ENCODE results near the gene CHST13.

The CHST13 gene

GRCh38 chr3:126511291-126511690, 12.7 kb upstream of the CHST13 start:
- no peak for DNase-seq

DNA sequence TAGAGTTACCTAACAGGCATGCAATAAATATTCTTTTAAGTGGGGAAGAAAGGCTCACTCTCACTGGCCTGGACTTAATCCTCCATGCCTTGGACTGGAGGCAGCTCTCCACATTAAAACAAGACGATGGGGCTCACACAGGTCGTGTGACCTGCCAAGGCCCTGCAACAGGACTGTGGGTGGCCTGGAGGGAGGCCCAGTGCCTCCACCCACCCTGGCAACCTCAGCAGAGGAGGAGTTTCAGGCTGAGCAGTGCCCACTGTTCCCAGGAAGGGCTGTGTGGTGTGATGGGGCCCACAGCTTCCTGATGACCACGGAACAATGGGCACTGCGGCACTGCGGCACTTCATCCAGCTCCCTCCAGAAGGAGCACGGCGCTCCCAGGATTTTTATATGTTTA, 11.9 kb upstream of the CHST13 start:
- DNase-seq: no peak

- no peak for DNase-seq
Measured at GRCh38 chr3:126512916-126513650, 10.9 kb upstream of the CHST13 start.

DNA sequence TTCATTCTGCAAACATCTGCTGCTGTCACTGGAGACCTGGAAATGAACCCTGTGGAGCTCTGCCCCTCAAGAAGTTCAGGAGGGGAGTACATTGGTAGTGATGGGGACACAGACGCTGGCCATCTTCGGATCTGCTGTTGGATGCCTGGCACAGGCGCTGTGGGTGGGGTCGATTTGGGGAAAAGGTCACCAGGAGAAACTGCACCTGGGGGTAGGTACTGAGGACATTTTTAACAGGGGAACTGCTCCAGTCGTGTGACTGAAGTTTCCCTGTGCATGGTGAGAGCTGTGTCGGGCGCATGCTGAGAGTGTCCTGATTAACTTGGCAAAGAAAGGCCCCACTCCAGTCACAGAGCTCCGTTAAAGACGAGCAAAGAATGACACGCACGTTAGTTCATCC, 9.8 kb upstream of the CHST13 start:
- no peak for DNase-seq

DNA sequence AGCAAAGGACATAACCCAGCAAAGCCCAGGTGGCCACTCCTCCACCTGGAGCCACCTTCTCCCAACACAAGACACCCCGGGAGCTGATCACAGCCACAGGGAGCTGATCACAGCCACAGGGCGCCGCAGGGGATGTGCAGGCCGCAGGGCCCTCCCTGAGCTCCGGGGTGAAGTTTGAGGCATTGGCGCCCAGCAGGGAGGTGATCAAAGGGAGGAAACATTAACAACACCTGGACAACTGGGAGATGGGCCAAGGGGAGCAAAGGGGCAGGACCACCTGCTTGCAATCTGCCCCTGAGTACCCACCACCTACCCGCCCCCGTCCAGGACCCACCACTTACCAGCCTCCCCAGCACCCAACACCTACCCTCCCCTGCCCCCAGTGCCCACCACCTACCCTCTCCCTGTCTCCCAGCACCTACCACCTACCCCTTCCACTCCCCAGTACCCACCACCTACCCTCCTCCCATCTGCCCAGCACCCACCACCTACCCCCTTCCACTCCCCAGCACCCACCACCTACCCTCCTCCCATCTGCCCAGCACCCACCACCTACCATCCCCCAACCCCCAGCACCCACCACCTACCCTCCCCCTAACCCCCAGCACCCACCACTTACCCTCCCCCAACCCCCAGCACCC, 8.8 kb upstream of the CHST13 start:
- no peak for DNase-seq

- DNase-seq: no peak
Measured at GRCh38 chr3:126516152-126516935, 7.6 kb upstream of the CHST13 start.

DNA sequence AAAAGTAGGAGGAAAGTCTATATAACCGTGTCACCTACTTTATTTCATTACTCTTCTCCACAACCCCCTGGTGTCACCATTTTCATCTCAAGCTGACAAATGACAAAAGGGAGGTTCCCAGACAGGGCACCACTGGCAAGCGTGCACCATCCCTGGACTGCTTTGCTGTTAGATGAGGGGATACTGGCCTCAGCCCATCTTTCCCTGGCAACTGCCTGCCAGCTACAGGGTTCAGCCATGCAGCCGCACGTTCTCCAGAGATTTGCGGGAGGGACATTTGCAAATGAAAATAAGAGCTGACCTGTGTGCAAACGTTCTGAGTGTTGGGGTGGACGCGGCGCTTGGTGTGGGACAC, 7.0 kb upstream of the CHST13 start:
- no peak for DNase-seq

DNA sequence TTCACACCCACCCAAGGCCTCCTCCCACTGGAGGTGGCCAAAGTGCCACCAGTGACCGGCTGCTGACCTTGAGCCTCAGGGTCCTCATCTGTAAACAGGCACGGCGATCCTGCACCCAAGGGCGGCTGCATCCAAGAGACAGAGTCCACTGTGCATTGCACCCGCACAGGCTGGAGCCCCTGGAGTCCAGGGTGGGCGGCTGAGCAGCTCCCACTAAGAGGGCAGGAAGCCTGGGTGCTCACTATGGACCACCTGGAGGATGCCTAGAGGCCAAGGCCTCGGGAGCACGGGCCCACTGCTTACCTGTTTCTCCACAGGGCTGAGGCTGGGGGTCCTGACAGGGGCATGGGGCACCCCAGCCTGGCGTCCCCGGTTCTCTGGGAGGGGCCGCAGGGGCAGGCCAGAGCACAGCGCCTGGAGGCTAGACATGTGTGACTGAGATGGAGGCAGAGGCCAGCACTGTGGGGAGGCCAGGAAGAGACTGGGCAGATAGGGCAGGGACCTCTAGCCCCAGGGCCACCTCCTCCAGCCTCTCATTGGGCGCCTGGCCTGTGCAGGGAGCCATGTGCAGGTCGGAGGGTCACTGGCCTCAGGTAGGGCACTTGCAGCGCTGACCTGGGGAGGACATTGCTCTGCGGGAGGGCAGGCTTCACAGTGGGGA, 6.5 kb upstream of the CHST13 start, which contains the start of gene UROC1:
Gene UROC1, minus strand, starts transcription at position 483 of the 661 bp plus-strand sequence. Its CDS starts 54 bp downstream, at position 429.
- no peak for DNase-seq

DNA sequence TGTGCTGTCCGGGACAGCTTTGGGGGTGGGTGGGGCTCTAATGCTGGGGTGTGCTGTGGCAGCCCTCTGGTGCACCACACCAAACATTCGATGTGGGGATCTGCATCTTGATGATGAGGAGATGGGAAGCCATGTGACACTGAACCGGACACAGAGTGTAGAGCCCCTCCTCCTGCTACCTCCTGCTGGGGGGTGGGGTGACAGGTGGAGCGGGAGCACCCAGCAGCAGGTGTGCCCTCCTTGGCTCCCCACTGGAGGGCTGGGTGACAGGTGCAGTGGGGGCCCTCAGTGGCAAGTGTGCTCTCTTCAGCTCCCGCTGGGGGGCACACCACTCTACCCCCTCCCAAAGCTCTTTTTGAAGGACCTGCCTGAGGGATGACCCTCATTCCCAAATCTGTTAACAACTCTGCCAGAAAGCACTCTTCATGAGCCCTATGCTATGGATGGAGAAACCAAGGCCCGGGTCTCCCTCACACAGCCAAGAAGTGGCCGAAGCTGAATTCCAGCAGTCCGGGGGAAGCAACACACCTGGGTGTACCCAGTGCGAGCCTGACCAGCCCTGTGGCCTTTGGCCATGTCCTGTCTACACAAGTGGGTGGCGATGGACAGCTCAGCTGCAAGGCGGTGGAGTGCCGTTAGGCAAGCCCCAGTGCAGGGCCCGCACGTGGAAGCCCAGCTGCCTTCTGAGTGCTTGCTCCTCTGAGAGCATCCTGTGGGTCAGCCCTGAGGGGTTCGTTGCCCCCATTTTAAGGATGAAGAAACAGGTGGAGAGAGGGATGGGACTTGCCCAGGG, 5.8 kb upstream of the CHST13 start:
- no peak for DNase-seq

DNA sequence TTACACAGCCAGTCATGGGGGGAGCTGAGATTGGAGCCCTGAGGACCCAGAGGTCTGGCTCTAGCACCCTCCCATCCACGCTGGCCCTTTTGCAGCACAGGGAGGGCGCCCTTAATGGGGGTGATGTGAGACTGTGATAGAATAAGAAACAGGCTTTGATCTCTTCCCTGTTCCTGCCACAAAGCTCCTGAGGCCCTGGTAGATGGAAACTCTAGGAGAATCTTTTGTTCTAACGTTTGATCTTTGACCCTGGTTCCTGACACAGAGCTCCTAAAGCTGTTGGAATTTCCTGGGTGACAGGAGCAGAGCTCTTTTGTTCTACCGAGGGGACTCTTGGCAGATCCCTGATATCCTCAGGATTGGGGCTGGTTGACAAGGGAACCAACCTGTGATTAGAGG, 5.2 kb upstream of the CHST13 start:
- no peak for DNase-seq

GRCh38 chr3:126519506-126520455, 4.2 kb upstream of the CHST13 start:
- no peak for DNase-seq

GRCh38 chr3:126521122-126521891, 2.6 kb upstream of the CHST13 start:
- DNase-seq: no peak

GRCh38 chr3:126522363-126522788, 1.6 kb upstream of the CHST13 start:
- DNase-seq: peak; percentile 43

- DNase-seq: no peak
Measured at GRCh38 chr3:126524429-126524988, 554 bp downstream of the CHST13 start.

GRCh38 chr3:126525091-126525852, 1.3 kb downstream of the CHST13 start:
- no peak for DNase-seq

- DNase-seq: no peak
Measured at GRCh38 chr3:126525853-126526667, 2.1 kb downstream of the CHST13 start.

DNA sequence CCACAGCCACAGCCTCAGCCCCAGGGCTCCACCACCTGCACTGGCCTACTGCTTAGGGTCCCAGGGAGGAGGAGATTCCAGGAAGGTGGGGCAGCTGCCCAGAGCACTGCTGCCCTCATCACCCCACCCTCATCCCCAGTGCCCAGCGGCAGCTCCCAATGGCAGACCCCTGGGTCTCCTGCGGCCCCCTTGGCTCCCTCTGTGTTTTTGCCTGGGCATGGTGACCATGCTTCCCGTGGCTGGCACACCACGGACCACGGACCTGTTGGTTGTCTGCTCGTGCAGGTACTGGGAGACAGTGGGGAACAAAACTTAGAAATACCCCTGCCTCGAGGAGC, 2.7 kb downstream of the CHST13 start:
- DNase-seq: no peak

GRCh38 chr3:126527006-126527405, 3.1 kb downstream of the CHST13 start:
- DNase-seq: no peak
